Body of pancreas (tissue), 4 donors: Measurements from ENCODE around the gene GALNT3. TPM values are rescaled to one million over a fixed set of nuclear protein-coding genes. Genes with fewer than 3 reads are reported as not detected.

Source experiments
- ATAC-seq: fragments of 150-250 bp; one replicate; pipeline ENCODE4 v1.9.1; 2016
- DNase-seq, 4 donors: peaks; one replicate each; pipeline ENCODE4 v3.0.0-alpha.2; 2019
- H3K27ac ChIP-seq, 4 donors: fragments of 200-600 bp; sonication (generic); 1 replicate in 3 of 4; 2 replicates in 1 of 4; pipeline versions ENCODE4 v1.5.1 to v1.6.1; 2016 to 2019; ENCODE audit warnings: mild to moderate bottlenecking in 1 of 4, mixed read lengths in 1 of 4, moderate library complexity in 1 of 4
- H3K27me3 ChIP-seq, 2 donors: fragments of 200-600 bp; sonication (generic); one replicate each; pipeline ENCODE4 v1.6.0; 2016; ENCODE audit warnings: mild to moderate bottlenecking in 1 of 2
- H3K36me3 ChIP-seq, 2 donors: fragments of 200-600 bp; sonication (generic); replicated peaks in 1 of 2; 2 replicates each; pipeline ENCODE4 v1.5.1; 2016; ENCODE audit warnings: low read depth in 2 of 2; ENCODE audit not compliant: insufficient read depth in 1 of 2
- H3K4me1 ChIP-seq: fragments of 200-600 bp; sonication (generic); one replicate; pipeline ENCODE4 v1.6.0; 2016
- H3K4me3 ChIP-seq, 2 donors: fragments of 200-600 bp; sonication (generic); 1 replicate in 1 of 2; 2 replicates in 1 of 2; pipeline ENCODE4 v1.5.1; 2016 to 2019
- H3K9me3 ChIP-seq, 3 donors: fragments of 200-600 bp; sonication (generic); 1 replicate in 2 of 3; 2 replicates in 1 of 3; pipeline ENCODE4 v1.5.1; 2016
- POLR2A ChIP-seq, 3 donors: fragments of 450-650 bp; IDR thresholded peaks; one replicate each; pipeline ENCODE4 v1.6.1; 2016; ENCODE audit warnings: antibody characterized with exemption in 3 of 3, mild to moderate bottlenecking in 2 of 3
- WGBS, 2 donors: methylation state at CpG; one replicate each; pipeline ENCODE4 v1.1.5; 2017; 5-methylcytosine and 5-hydroxymethylcytosine counted together
- intact Hi-C: fragments of 100-400 bp; cut with DNase I; formaldehyde crosslinking; loops from one replicate; pipeline ENCODE4 v1.15.1; 2023
- total RNA-seq, 2 donors: library from RNA; depleted of rRNA; stranded (reverse); fragments of >200 nt; gene quantifications; one replicate each; pipeline ENCODE4 v1.1.0, GENCODE V29; 2016
- TF ChIP-seq, protein P1 (sequence below), 7 experiments: fragments of 450-650 bp in 4 of 7; fragments of 200-600 bp in 3 of 7; sonication (generic) in 3 of 7; IDR thresholded peaks; one replicate each; pipeline ENCODE4 v1.5.1; 2016 to 2019; ENCODE audit warnings: antibody characterized with exemption in 7 of 7

Gene GALNT3
- total RNA-seq, 2 donors from 2014 or later, result 29.7 to 64.9 TPM

DNA sequence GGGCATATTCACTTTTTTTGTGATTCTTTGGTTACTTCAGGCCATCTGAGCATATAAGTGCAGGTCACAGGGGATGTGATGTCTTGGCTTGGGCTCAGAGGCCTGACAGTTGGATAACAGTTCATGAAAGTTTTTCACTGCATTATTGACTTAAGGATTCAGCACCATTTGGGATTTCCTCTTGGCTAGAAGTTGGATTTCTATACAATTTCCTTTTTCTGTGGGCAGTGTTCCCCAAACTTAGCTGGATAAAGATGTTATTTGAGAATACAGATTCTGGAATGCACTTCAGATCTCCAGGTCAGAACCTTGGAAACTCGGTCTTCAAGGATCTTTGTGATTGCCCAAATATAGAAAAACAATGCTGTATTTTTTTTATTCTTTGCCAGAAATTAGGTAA, 78.0 kb downstream of the GALNT3 start:
- Histone ChIP-seq H3K9me3 (no peaks in the 10 kb centered on the region), H3K36me3 (no peaks in the 10 kb centered on the region), H3K4me3 (no peak overlapping the region), H3K4me1 (no peaks in the 10 kb centered on the region), H3K27ac (no peak overlapping the region), H3K27me3 (no peaks in the 10 kb centered on the region)
- no peak for ATAC-seq
- intact Hi-C loops, result no loop called here
- WGBS, 2 donors, result 66 to 76% methylated on average over 1 of the region's 1 CpG
- no peak for DNase-seq
- no peak for TF ChIP-seq POLR2A (IDR thresholded peaks at IDR 0.05)
- TF ChIP-seq, protein P1, sequence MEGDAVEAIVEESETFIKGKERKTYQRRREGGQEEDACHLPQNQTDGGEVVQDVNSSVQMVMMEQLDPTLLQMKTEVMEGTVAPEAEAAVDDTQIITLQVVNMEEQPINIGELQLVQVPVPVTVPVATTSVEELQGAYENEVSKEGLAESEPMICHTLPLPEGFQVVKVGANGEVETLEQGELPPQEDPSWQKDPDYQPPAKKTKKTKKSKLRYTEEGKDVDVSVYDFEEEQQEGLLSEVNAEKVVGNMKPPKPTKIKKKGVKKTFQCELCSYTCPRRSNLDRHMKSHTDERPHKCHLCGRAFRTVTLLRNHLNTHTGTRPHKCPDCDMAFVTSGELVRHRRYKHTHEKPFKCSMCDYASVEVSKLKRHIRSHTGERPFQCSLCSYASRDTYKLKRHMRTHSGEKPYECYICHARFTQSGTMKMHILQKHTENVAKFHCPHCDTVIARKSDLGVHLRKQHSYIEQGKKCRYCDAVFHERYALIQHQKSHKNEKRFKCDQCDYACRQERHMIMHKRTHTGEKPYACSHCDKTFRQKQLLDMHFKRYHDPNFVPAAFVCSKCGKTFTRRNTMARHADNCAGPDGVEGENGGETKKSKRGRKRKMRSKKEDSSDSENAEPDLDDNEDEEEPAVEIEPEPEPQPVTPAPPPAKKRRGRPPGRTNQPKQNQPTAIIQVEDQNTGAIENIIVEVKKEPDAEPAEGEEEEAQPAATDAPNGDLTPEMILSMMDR (IDR thresholded peaks at IDR 0.05), result no peak

- no peaks in the 10 kb centered on the region for H3K36me3 ChIP-seq
- H3K27me3 ChIP-seq, result no peaks in the 10 kb centered on the region
- H3K4me1 ChIP-seq, result no peaks in the 10 kb centered on the region
- WGBS, 2 donors, result 69 to 72% methylated on average over 3 of the region's 3 CpGs
- DNase-seq (no peak), ATAC-seq (no peak)
- intact Hi-C loops, result no loop called here
- no peaks in the 10 kb centered on the region for H3K9me3 ChIP-seq
- no peak overlapping the region for H3K4me3 ChIP-seq
- TF ChIP-seq POLR2A (IDR thresholded peaks at IDR 0.05), result no peak
- TF ChIP-seq, protein P1 (IDR thresholded peaks at IDR 0.05), result no peak
- H3K27ac ChIP-seq, result no peak overlapping the region
Observed at GRCh38 chr2:165706960-165707487, 87.0 kb downstream of the GALNT3 start.

DNA sequence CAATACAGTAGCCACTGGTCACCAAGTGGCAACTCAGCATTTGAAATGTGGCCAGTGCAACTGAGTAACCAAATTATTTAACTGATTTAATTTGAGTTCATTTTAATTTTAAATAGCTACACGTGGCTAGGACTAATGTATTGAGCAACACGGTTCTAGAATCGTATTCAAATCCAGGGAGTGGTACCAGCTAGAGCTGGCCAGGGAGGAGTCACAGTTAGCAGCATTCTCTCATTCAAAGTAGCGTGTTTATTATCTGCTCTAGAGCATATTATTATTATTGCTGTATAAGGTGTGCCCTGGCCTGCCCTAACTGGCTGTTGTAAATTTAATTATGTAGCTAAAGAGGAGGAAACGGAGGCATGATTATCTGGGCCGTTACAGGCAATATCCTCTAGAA, 92.9 kb downstream of the GALNT3 start:
- no peaks in the 10 kb centered on the region for H3K27me3 ChIP-seq
- no peak for TF ChIP-seq POLR2A (IDR thresholded peaks at IDR 0.05)
- TF ChIP-seq, protein P1 (IDR thresholded peaks at IDR 0.05), result no peak
- DNase-seq, result no peak
- no peaks in the 10 kb centered on the region for H3K4me1 ChIP-seq
- no peaks in the 10 kb centered on the region for H3K9me3 ChIP-seq
- no peaks in the 10 kb centered on the region for H3K36me3 ChIP-seq
- intact Hi-C loops, result no loop called here
- 67 to 78% methylated on average over 6 of the region's 6 CpGs for WGBS, 2 donors
- no peak overlapping the region for H3K27ac ChIP-seq
- ATAC-seq, result no peak
- H3K4me3 ChIP-seq, result no peak overlapping the region

DNA sequence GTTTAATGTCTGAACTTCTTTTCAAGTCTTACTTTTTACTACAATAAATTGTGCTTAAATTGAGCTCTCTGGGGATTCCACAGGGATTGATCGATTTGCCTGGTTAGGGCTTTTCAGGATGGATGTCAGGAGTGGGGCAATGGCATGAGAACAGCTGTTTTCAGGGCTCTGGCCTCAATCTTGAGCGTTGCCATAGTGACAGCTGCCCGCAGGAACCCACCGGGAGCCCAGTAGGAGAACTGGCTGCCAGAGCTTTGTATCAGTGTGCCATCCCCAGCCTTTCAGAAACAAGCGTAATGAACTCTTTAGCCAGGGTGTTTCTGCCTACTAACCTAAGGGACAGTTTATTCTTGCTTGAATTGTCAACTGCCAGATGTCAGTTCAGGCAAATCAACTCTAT, 93.5 kb downstream of the GALNT3 start:
- Histone ChIP-seq H3K36me3 (no peaks in the 10 kb centered on the region), H3K4me1 (no peaks in the 10 kb centered on the region), H3K4me3 (no peak overlapping the region), H3K27ac (no peak overlapping the region), H3K9me3 (no peaks in the 10 kb centered on the region), H3K27me3 (no peaks in the 10 kb centered on the region)
- intact Hi-C loops, result no loop called here
- ATAC-seq, result no peak
- WGBS, 2 donors, result 67 to 68% methylated on average over 5 of the region's 5 CpGs
- TF ChIP-seq, protein P1 (IDR thresholded peaks at IDR 0.05), result no peak
- TF ChIP-seq POLR2A (IDR thresholded peaks at IDR 0.05), result no peak
- DNase-seq, result no peak

DNA sequence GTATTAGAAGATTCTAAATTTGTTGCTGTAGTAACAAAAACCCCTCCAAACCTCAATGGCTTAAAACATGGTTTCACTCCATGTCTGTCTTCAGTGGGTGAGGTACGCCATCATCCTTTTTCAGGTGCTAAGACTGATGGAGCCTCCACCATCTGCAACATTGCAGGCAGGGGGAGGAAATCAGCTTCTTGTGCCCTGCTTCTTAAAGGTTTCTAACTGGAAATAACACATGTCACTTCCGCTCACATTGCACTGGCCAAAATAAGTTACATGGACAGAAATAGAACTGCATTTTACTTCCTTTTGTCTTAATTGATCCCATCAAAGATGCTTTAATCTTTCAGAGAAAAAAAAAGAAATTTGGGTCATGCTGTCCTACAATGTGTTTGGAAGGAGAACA, 94.1 kb downstream of the GALNT3 start:
- H3K36me3 ChIP-seq, result no peaks in the 10 kb centered on the region
- no peaks in the 10 kb centered on the region for H3K27me3 ChIP-seq
- no peak for ATAC-seq
- no peak overlapping the region for H3K27ac ChIP-seq
- TF ChIP-seq POLR2A (IDR thresholded peaks at IDR 0.05), result no peak
- TF ChIP-seq, protein P1 (IDR thresholded peaks at IDR 0.05), result no peak
- DNase-seq, result no peak
- intact Hi-C loops, result no loop called here
- no peaks in the 10 kb centered on the region for H3K4me1 ChIP-seq
- WGBS, 2 donors, result 82 to 100% methylated on average over 2 of the region's 2 CpGs
- no peaks in the 10 kb centered on the region for H3K9me3 ChIP-seq
- no peak overlapping the region for H3K4me3 ChIP-seq
